Activated CD4-positive, alpha-beta T cell treated with anti-CD3 and anti-CD28 coated beads, Interleukin-2, amount 50 U/mL, for 48 hours (primary cell): ENCODE data around the gene NBEAL2.

Experiments
- DNase-seq, 2 experiments: peaks; one replicate each; pipeline ENCODE4 v3.0.0-alpha.2; 2020

Gene NBEAL2

DNA sequence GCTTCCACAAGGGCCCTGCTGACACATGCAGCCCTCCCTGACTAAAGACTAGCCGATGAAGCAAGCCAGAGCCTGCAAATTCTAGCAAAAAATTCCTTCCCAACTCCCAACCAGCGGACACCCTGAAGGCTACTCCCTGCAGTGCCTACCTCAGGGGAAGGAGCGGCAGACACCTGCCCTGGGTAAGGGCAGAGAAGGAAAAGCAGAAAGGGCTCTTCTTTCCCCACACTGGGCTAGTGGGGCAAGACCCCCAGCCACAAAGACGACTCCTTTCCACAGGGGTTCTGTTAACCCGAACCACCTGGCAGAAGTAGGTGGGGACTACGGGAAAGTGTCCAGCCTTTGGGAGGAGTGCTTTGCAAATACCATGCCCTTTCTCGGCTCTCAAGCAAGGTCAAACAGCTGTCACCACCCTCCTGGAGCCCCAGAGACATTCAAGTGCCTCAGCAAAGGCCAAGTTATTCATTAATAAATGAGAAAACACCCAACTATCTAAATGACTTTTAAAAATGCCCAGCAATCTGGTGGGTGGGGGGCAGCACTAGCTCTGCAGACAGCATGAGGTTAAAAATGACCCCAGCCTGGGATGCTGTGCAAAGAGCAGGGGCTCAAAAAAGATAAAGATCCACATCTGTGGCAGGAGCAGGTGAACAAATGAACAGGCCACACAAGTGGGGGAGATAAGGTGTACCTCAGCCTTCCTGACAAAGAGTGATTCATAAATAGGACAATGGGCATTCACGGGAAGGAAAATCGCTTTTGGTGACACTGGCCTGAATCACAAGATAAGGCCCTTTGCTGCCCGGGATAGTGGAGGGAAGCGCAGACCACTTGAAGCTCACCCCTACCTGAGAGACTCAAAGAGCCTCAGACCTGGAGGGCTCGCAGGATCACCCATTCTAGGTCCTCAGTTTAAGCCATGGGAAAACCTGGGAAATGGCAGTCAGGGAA, 36.0 kb upstream of the NBEAL2 start:
- no peak for DNase-seq

DNA sequence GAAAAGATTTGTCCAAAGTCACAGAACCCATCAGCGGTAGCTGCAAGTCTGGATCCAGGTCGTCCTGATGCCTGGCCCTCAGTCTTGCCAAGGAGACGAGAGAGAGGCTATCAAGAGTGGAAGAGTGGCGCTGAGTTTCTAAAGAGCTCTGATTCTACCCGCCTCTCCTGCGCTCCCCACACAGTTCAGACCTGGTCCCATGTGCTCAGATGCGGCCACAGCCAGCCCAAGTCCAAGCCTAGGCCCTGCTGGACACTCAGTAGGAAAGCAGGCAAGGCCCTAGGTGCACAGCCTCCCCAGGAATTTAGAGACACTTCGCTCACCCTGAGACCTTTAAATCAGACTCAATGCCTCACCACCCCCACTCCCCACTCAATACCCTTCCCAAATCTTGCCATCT, 35.3 kb upstream of the NBEAL2 start:
- no peak for DNase-seq

DNA sequence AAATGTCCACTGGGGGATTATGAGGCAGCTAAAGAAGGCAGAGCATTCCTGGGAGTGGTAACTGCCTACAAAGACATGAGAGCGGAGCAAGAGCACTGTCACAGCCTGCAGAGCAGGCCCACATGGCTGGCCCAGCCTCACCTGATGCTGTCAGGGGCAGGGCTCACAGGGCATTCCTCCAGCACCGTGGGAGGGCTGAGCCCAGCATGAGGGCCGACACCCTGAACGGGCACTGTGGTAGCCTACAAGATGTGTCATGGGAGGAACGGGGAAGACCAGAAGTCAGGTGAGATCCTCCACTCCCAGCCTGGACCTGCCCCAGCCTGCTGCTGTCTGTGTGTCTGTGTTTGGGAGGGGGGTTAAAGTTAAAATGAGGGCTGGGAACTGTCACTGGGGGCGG, 33.0 kb upstream of the NBEAL2 start:
- DNase-seq, result no peak

DNA sequence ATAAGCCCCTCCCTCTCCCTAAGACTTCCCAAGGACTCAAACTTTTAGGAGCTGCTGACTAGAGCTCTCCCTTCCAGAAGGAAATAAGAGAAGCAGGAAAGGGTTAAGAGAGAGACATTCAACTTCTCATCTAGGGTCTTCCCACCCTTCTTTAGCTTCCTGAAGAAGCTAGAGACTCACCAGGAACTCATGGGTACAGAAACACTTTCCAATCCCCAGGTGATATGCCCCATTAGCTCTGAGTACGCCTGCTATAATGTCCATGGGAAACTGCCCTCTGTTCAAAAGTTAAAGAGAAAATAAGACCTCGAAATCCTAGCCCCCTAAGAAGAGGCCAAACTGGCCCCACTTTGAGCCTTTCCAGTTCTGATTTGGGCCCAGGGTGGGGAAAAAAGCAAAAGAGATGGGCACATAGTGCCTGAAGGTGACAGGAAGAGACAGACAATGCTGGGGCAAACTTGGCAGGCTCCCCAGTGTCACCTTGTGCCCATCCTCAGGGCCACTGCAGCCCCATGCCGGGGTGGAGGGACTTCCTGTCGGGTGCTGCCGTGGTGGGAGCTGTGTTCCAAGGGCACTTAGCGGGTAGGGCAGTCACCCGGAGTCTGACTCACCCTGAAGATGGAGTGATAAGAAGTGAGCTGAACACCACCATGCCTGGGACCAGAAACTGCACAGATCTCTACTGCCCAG, 32.5 kb upstream of the NBEAL2 start:
- DNase-seq, result peak; percentile 65 to 72

DNA sequence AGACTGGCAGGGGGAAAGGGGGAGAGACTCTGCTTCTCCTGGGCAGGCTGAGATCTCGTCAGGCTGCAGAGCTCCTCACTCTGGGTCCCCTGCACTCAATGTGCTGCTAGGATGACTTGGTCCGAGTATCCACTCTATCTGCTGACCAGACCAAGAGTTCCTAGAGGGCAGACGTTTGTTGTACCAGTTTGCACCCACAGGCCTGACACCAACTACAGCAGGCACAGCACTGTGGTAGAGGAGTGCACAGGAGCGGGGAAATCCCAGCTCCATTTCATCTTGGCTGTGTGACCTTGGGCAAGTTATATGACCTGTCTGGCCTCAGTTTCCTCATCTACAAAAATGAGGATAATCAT, 31.9 kb upstream of the NBEAL2 start:
- no peak for DNase-seq

DNA sequence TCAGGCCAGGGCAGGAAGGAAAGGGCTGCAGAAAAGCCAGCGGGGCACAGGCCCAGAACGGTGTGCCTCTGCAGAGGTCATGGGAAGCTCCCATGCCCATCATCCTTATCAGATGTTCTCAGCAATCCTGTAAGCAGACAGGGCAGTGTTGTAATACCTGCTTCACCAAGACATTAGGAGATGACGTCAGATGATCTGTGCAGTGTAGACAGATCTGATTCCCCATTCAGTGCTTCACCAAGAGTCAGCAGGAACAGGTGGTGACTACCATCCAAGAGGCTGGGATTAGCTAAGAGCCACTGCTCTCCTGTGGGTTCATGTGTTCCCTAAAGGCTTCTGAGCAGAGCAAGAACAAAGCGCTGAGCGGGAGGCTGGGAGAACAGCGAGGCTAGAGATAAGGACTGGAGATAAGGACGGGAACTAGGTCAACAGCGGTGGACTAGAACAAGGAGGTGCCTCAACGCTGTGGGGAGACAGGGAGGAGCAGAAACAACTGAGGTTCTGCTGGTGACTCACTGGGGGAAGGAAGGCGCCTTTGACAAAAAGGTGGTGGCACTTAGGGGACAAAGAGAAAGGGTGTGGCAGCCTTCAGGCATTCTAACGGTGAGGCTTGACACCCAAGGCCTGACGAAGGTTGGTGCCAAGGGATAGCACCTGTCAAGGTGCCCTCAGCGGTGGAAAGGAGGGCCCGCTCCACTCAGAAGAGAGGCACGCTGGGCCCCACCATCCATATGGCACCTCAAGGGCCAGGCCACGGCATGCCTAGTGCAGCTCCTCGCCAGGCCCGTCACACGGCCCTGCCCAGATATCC, 31.3 kb upstream of the NBEAL2 start:
- DNase-seq, result peak; percentile 63 to 77

DNA sequence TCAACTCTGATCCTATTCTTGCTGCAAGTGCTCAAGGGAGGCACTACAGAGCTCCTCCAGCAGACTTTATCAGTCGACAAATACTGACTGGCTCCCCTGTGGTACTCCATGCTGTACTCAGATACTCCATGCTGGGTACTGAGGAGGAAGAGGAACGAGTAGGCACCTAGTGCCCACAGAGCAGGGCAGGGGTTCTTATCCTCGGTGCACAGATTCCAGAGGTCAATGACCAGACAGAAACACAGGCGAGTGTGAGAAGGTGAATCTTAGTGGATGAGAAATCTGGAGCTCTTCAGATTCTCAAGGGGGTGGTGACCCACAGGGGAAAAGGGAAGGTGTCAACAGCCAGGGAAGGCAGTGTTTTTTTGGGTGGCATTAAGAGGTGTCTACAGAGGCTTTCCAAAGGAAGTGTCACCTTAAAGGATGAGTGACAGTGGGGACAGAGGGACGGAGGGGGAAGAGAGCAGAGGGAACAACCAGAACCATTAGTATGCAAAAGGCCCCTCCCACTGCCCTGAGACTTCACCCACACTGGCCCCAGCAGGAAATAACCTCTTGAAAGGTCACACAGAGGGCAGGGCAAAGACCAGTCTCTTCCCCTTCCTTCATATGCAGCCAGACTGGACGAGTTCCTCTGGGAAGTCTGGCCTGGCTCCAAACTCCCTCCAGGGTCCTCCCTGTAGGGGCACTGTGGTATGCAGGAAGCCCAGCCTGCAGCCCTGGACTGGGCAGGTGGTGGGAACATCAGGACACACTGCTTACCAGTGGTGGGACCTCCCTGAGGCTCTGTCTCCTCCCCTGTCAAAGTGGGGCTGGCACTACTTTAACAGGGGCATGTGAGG, 30.4 kb upstream of the NBEAL2 start:
- peak; percentile 23 to 28 for DNase-seq

DNA sequence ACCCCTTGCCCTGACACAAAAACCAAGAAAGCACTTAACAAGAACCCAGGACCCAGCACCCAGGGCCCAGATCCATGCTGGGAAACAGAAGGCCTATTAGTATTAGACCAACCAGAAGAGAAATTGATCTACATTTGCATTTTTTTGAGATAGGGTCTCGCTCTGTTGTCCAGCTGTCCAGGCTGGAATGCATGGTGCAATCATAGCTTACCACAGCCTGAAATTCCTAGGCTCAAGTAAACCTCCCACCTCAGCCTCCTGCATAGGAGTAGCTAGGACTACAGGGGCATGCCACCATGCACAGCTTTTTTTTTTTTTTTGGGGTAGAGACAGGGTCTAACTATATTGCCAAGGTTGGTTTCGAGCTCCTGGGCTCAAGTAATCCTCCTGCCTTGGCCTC, 29.3 kb upstream of the NBEAL2 start:
- no peak for DNase-seq

DNA sequence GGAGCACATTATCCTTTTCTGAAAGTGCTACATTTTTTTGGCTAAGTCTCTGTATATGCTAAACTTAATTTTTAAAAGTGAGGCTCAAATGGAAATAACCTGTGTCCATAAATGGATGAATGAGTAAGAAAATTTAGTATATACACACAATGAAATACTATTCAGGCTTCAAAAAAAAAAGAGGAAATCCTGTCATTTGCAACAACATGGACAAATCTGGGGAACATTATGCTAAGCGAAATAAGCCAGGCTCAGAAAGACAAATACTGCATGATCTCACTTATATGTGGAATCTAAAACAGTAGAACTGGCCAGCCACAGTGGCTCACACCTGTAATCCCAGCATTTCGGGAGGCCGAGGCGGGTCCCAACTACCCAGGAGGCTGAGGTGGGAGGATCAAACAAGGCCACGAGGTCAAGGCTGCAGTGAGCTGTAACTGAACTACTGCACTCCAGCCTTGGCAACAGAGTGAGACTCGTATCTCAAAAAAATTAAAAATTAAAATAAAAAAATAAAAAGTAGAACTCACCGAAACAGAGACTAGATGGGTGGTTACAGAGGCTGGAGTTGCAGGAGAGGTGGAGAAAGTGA, 28.7 kb upstream of the NBEAL2 start:
- no peak for DNase-seq

DNA sequence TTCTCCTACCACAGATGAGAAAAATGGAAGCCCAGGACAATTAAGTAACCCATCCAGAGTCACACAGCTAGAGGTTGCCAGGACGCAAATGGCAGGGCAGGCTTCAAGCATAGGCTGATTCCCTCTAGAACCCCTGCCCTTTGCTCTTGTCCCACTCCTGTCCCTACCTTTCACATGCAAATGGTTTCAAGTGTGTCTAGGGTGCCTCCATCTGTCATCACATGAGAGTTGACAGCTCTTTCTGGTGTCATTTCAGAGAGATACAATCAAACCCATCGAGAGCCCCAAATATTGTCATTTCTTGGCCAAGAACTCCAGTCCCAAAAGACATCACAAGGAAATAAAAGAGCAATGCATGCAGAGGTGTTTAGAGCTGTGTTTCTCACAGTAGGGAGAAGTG, 26.7 kb upstream of the NBEAL2 start:
- DNase-seq, result no peak

DNA sequence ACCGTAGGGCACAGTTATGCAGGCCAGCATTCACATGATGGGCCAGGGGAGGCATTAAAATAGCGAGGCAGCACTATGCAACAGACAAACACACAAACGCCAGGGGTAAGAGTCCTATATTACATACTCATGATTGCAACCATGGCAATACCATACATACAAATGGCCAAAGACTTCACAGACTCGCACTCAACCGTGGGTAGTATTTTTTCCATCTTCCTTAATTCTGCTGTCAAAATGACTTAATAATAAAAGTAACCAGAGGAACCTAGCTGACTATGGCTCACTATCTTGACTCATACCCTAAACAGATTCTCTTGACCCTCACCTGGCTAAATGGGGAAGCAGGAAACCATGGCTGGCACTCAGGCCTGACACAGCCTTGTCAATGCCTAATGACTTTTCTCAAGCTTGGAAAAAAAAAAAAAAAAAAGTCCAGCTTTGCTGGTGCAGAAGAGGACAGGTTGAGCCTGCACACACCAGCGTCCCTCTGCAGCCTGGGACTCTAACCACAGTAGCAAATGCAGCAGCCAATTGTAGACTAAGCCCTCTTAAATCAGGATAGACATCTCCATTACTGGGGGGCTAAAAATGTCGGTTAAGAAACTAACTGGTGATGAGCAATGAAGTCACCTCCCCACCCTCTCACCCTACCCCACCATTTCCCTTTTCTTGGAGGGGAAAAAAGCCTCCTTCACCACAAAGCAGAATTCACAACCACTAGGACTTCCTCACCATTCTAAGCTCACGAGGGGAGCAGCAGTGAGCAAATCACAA, 26.0 kb upstream of the NBEAL2 start:
- no peak for DNase-seq

DNA sequence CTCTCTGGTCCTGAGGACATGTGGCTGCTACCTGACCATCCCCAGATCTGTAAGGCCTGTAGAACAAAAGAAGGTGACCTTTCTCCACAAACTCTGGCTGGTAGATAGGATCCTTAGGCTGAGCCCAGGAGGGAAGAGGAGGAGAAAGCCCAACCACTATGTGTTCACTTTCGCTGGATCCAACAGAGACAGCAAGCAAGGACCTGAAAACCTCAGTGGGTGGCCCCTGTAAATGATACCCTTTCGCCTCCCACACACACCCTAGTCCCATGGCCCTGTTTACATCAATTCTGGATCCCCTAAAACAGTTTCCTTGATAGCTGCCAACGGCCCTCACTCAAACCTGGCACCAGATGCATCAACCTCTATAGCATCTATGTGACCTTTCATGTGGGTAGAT, 25.3 kb upstream of the NBEAL2 start:
- no peak for DNase-seq

DNA sequence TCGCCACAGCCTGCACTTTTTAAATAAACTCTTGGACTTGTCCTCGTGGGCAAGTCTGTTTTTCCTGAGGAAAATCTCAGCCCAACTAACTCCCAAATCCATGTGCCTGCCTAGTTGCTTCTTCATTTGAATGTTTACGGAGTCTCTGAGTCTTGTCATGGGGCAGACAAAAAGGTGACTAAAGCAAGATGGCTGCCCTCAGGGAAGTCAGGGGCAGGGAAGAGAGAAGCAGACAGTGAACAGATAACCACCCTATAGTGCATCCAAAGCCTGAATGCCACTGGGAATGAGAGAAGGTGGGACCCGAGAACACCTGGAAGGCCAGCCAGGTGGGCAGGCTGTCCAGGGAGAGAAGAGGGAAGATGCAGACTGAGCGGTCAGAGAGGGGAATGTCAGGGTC, 24.3 kb upstream of the NBEAL2 start:
- no peak for DNase-seq

DNA sequence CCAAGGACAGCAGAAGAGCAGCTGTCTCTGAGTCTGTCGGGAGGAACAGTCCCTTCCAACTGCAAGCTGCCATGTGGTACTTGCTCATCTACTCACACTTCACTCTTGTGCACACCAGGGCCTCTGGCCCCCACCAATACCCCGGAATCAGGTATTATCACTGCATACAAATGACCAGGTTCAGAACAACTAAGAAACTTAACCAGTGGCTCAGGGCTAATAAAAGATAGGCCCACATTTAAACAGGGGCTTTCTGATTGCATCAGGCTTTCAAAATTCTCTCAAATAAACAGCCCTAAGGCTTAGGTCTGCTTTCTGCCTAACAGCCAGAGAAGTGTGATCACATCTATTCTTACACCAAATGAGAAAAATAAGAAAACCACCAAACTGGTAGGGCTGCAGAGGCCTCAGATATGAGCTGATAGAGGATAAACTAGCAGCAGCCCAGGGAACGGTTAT, 23.6 kb upstream of the NBEAL2 start:
- no peak for DNase-seq

DNA sequence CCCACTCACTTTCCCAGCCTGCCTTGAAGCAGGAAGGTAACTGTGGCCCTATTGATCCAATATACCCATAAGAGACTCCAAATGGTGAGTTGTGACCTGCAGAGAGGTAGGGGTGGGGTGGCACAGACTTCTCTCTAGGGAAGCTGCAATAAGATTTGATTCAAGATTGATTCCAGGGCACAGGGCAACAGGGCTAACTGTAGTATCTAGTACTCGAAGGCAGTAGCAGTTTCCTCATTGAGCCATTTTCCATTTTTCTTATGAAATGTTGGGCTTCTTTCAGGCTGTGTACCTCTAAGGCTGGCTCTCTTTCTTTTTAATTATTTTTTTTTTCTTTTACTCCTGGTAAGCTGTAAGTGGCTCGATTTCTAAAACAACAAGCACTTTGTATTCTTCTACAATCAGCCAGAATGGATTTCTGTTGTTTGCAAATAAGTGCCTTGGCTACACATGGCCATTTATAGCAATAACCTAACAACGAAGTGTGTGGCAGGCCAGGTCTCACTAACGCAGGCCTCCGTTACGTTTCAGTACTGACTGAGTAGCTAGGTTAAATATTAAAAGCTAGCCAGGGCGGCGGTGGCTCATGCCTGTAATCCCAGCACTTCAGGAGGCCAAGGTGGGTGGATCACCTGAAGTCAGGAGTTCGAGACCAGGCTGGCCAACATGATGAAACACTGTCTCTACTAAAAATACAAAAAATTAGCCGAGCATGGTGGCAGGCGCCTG, 22.2 kb upstream of the NBEAL2 start:
- no peak for DNase-seq

DNA sequence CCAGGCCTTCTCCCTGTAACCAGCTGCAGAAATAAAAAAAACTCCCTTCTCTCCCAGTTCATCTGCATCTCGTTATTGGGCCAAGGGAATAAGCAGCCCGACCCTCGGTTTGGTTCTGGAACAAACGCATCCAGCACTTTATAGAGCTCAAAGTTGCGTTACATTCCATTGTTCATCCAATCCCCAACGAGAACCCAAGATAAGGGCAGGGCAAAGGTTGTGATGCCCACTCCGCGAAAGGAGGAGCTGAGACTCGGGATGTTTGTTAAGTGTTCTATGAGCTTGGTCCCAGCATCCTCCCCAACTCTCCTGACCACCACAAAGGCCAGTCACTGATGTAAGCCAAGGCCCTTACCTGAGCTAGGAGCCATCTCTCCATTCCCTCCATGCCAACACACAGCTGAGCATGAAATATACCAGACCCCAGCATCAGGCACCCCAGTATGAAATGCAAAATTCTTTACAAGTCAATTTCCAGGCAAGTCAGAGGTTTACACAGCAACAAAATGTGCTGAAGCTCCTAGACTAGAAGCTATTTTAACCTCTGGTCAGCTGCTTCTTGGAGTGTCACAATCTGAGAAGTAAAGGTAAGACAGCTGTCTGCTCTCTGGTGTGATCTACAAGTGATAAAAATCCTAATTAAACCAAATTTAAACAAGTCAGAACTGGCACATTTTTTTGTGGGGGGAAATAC, 20.9 kb upstream of the NBEAL2 start:
- no peak for DNase-seq

DNA sequence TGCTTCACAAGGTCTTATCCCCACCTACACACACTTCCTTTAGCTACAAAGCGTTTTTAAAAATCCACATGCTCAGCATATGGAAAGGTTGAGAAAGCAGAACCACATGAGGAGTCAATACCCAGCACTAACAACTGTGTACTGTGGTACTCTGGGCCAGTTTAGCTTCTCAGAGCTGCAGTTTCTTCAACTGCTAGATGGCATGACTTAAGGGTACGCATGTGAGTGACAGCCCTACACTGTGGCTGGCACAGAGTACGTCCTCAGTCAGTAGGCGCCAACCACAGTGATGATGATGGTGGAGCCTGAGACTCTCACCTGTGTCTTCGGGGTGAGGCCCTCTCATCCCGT, 20.3 kb upstream of the NBEAL2 start:
- DNase-seq, result peak; percentile 49 to 57

DNA sequence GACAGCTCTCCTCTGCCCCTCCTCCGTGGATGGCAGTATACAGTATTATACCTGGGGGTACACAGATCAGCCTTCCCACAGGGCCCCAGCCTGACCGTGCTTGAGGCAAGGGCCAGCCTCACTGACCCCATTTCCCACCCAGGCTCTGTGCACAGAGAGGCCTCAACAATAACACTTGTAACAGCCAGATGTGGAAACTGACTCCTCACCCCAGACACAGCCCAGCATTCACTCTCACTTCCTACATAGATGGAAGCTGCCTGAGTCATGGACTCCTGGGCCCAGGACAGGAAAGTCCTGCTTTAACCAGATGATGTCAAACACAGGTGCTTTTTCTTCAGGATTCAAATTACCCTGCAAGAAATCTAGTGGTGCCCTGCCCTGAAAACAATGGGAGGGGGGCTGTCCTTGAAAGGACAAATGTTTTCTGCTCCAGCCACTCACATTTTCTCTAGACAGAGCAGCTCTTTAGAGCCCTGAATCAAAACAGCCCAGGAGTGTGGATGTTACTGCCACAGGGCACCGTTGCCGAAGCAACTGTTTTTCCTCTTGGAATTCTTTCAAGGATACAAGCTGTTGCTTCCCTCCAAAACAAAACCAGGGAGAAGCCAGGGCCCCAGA, 19.3 kb upstream of the NBEAL2 start:
- peak; percentile 27 to 38 for DNase-seq

DNA sequence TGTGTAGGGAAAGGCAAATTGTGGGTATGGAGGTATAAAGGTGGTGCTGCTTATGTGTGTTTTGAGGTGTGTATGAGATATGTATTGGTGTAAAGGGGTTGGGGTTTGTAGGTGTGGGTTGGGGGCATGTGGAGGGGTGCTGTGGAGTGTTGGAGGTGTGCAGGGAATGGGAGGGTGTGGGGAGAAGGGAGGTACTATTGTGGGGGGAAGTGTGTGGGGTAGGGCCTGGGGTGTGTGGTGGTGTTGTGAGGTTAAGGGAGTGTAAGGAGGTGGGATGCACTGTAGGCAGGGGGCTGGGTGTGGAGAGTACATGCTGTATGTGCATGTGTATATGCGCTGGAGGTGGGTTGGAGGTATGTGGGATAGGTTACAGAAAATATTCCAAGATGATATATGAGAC, 18.6 kb upstream of the NBEAL2 start:
- no peak for DNase-seq

DNA sequence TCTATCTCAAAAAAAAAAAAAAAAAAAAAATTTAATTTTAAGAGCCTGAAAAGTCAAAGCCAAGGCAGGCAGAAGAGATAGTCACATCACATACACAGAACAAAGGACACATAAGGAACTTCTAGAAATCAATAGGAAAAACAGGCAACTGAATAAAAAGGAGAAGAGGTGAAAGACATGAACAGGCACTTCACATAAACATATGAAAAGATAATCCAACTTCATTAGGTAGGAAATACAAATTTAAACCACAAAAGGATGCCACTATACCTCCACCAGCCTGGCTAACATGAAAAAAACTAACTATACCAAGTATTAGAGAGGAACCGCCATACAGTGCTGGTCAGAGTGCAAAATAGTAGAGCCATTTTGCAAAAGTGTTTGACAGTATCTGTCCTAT, 17.0 kb upstream of the NBEAL2 start:
- DNase-seq, result no peak
